HEK293 (cell line): Measurements from ENCODE around the gene RER1.
A peak's percentile ranks its signal among the peaks of the same experiment; 100 is the strongest.

Experiments
- CTCF ChIA-PET: fragments of 350-600 bp; formaldehyde crosslinking; extraction: SDS; loops from one replicate; lab custom pipeline; 2021; ENCODE audit warnings: antibody characterized with exemption; lab: Yijun Ruan, JAX
- POLR2A ChIA-PET: fragments of 300-600 bp; formaldehyde crosslinking; extraction: SDS; loops from one replicate; lab custom pipeline; 2020; ENCODE audit warnings: antibody characterized with exemption, inconsistent platforms; lab: Yijun Ruan, JAX
- H3K27ac ChIP-seq: fragments of 200-500 bp; sonication (Bioruptor generic); 2 replicates; pipeline ENCODE4 v1.5.1; 2014; ENCODE audit warnings: low read depth, low read length, control low read depth, inconsistent platforms; ENCODE audit errors: extremely low read depth
- H3K36me3 ChIP-seq, 2 experiments: fragments of 200-500 bp in 1 of 2; sonication (Bioruptor generic) in 1 of 2; 1 replicate in 1 of 2; 2 replicates in 1 of 2; pipeline ENCODE4 v1.5.1; 2014 to 2017; ENCODE audit warnings: inconsistent platforms in 2 of 2, low read length in 2 of 2; ENCODE audit not compliant: control insufficient read depth in 2 of 2, insufficient read depth in 1 of 2
- H3K4me1 ChIP-seq: fragments of 200-500 bp; sonication (Bioruptor generic); 2 replicates; pipeline ENCODE4 v1.5.1; 2014; ENCODE audit warnings: mild to moderate bottlenecking, low read length, inconsistent platforms; ENCODE audit not compliant: control insufficient read depth, insufficient read depth
- H3K4me3 ChIP-seq: 2 replicates; pipeline ENCODE4 v1.5.1; 2011; ENCODE audit warnings: low read depth, mild to moderate bottlenecking, control low read depth, low read length, moderate library complexity
- H3K9me3 ChIP-seq: fragments of 200-500 bp; sonication (Bioruptor generic); 2 replicates; pipeline ENCODE4 v1.5.1; 2014; ENCODE audit warnings: low read depth, low read length, inconsistent platforms; ENCODE audit not compliant: control insufficient read depth, insufficient read depth
- BCL11A ChIP-seq: fragments of 450-650 bp; formaldehyde crosslinking; IDR thresholded peaks from 2 replicates; pipeline ENCODE4 v1.5.1; 2016; ENCODE audit warnings: low read depth, missing biosample characterization, missing genetic modification characterization
- HOXA7 ChIP-seq: sonication (generic); formaldehyde crosslinking; IDR thresholded peaks from 2 replicates; pipeline ENCODE4 v1.8.1; 2022; ENCODE audit warnings: missing genetic modification reagents, borderline replicate concordance
- MZF1 ChIP-seq: fragments of 450-650 bp; formaldehyde crosslinking; IDR thresholded peaks from 2 replicates; pipeline ENCODE4 v1.5.1; 2017; ENCODE audit warnings: missing biosample characterization, missing genetic modification characterization, borderline replicate concordance
- SCRT1 ChIP-seq: fragments of 450-650 bp; formaldehyde crosslinking; IDR thresholded peaks from 2 replicates; pipeline ENCODE4 v1.5.1; 2016; ENCODE audit warnings: missing biosample characterization, missing genetic modification characterization, borderline replicate concordance
- SCRT2 ChIP-seq: fragments of 450-650 bp; formaldehyde crosslinking; IDR thresholded peaks from 2 replicates; pipeline ENCODE4 v1.5.1; 2016; ENCODE audit warnings: missing biosample characterization, missing genetic modification characterization
- ZFP3 ChIP-seq: fragments of 450-650 bp; formaldehyde crosslinking; IDR thresholded peaks from 2 replicates; pipeline ENCODE4 v1.5.1; 2016; ENCODE audit warnings: low read depth, missing biosample characterization, missing genetic modification characterization
- ZNF10 ChIP-seq: fragments of 450-650 bp; formaldehyde crosslinking; IDR thresholded peaks from 2 replicates; pipeline ENCODE4 v1.5.1; 2017; ENCODE audit warnings: missing biosample characterization, missing genetic modification characterization
- ZNF16 ChIP-seq: fragments of 450-650 bp; formaldehyde crosslinking; IDR thresholded peaks from 2 replicates; pipeline ENCODE4 v1.5.1; 2016; ENCODE audit warnings: low read depth, missing biosample characterization, missing genetic modification characterization
- ZNF184 ChIP-seq: fragments of 450-650 bp; IDR thresholded peaks from 2 replicates; pipeline ENCODE4 v1.5.1; 2018; ENCODE audit warnings: missing biosample characterization, mild to moderate bottlenecking, missing genetic modification characterization
- ZNF292 ChIP-seq: fragments of 450-650 bp; formaldehyde crosslinking; IDR thresholded peaks from 2 replicates; pipeline ENCODE4 v1.5.1; 2016; ENCODE audit warnings: low read depth, missing biosample characterization, missing genetic modification characterization, borderline replicate concordance
- ZNF335 ChIP-seq: fragments of 450-650 bp; formaldehyde crosslinking; conservative IDR thresholded peaks from 2 replicates; pipeline ENCODE4 v1.5.1; 2016; ENCODE audit warnings: missing biosample characterization, missing genetic modification characterization
- ZNF354C ChIP-seq: fragments of 450-650 bp; formaldehyde crosslinking; IDR thresholded peaks from 2 replicates; pipeline ENCODE4 v1.5.1; 2016; ENCODE audit warnings: missing biosample characterization, missing genetic modification characterization, low read depth, borderline replicate concordance
- ZNF366 ChIP-seq: fragments of 450-650 bp; formaldehyde crosslinking; conservative IDR thresholded peaks from 2 replicates; pipeline ENCODE4 v1.5.1; 2016; ENCODE audit warnings: missing biosample characterization, missing genetic modification characterization
- ZNF416 ChIP-seq: fragments of 450-650 bp; formaldehyde crosslinking; IDR thresholded peaks from 2 replicates; pipeline ENCODE4 v1.5.1; 2016; ENCODE audit warnings: missing biosample characterization, missing genetic modification characterization
- ZNF426 ChIP-seq: fragments of 450-650 bp; formaldehyde crosslinking; IDR thresholded peaks from 2 replicates; pipeline ENCODE4 v1.5.1; 2017; ENCODE audit warnings: missing biosample characterization, missing genetic modification characterization, mild to moderate bottlenecking, inconsistent platforms, moderate library complexity
- ZNF776 ChIP-seq: fragments of 450-650 bp; formaldehyde crosslinking; IDR thresholded peaks from 2 replicates; pipeline ENCODE4 v1.5.0; 2017; ENCODE audit warnings: missing biosample characterization, missing genetic modification characterization, borderline replicate concordance
- ZNF791 ChIP-seq: fragments of 450-650 bp; formaldehyde crosslinking; IDR thresholded peaks from 2 replicates; pipeline ENCODE4 v1.5.1; 2016; ENCODE audit warnings: missing biosample characterization, missing genetic modification characterization
- ZSCAN23 ChIP-seq: fragments of 450-650 bp; formaldehyde crosslinking; IDR thresholded peaks from 2 replicates; pipeline ENCODE4 v1.5.1; 2016; ENCODE audit warnings: missing biosample characterization, missing genetic modification characterization
- TF ChIP-seq, protein P1 (sequence below): fragments of 450-650 bp; formaldehyde crosslinking; IDR thresholded peaks from 2 replicates; pipeline ENCODE4 v1.5.1; 2016; ENCODE audit warnings: missing biosample characterization, missing genetic modification characterization
- TF ChIP-seq, protein P2 (sequence below): fragments of 450-650 bp; formaldehyde crosslinking; IDR thresholded peaks from 2 replicates; pipeline ENCODE4 v1.5.1; 2016; ENCODE audit warnings: missing biosample characterization, missing genetic modification characterization

Gene RER1

DNA sequence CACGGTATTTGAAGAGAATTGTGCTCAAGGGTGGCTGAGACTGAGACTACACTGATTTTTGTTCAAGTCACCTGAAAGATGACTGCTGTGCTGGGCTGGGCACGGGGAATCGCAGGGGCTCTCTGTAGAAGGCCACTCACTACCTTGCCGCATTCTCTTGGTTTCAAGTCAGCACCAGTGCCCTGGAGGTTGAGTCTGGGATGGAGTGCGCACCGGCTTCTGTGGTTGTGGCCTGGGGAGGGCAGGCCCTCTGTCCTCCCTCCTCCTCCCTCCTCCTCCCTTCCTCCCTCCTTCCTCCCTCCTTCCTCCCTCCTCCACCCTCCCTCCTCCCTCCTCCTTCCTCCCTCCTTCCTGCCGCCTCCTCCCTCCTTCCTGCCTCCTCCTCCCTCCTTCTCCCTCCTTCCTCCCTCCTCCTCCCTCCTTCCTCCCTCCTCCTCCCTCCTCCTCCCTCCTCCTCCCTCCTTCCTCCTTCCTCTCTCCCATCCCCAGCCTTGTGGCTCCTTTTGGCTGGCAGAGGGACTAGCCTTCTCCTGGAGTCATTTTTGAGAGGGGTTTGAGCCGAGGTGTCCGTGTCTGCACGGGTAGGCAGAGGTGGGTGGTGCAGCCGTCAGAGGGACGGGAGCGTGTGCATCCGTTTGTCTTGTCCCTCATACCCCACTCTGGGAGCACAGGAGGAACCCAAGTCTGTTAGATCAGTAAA lies 9.5 kb downstream of the RER1 start:
- Histone ChIP-seq H3K27ac (no peak overlapping the region), H3K9me3 (no peaks in the 10 kb centered on the region), H3K36me3 (peaks cover 15 to 98% of the 10 kb centered on the region in 2 experiments), H3K4me1 (no peaks in the 10 kb centered on the region), H3K4me3 (no peak overlapping the region)
- no peak for TF ChIP-seq ZNF416 (tag by site-specific recombination)
- peak; percentile 45; the same call in 1 of the 2 replicates for TF ChIP-seq ZNF366 (tag by site-specific recombination)
- POLR2A ChIA-PET = interaction anchor here (1.6 kb wide), 2 partner anchors 10 to 206 kb away, joined by 4 read pairs; partner anchors contain the start of genes FAAP20, MORN1 and RER1
- CTCF ChIA-PET = interaction anchor here (1.2 kb wide), 1 partner anchor 14 kb away, joined by 4 read pairs; no protein-coding TSS in a partner anchor

DNA sequence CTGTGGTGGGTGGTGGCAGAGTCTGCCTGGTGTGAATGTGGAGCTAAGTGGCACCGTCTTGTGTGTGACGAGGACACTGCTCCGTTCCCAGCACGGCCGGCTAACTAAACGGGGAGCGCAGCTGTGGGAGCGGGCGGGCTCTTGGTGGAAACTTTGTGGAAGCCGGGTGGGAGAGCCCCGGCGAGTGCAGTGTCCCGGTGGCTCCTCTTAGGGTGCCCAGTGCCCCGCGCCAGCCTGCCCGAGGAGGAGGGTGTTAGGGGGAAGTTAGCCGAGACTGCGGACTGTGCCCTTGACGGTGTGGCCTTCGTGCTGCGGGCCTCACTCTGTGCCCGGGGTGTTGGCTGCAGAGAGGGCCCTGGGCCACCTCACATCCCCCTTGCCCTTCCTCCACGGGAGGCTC lies 10.8 kb downstream of the RER1 start:
- Histone ChIP-seq H3K36me3 (peaks cover 11 to 98% of the 10 kb centered on the region in 2 experiments), H3K4me3 (no peak overlapping the region), H3K4me1 (no peaks in the 10 kb centered on the region), H3K27ac (no peak overlapping the region), H3K9me3 (no peaks in the 10 kb centered on the region)
- TF ChIP-seq, protein P1, sequence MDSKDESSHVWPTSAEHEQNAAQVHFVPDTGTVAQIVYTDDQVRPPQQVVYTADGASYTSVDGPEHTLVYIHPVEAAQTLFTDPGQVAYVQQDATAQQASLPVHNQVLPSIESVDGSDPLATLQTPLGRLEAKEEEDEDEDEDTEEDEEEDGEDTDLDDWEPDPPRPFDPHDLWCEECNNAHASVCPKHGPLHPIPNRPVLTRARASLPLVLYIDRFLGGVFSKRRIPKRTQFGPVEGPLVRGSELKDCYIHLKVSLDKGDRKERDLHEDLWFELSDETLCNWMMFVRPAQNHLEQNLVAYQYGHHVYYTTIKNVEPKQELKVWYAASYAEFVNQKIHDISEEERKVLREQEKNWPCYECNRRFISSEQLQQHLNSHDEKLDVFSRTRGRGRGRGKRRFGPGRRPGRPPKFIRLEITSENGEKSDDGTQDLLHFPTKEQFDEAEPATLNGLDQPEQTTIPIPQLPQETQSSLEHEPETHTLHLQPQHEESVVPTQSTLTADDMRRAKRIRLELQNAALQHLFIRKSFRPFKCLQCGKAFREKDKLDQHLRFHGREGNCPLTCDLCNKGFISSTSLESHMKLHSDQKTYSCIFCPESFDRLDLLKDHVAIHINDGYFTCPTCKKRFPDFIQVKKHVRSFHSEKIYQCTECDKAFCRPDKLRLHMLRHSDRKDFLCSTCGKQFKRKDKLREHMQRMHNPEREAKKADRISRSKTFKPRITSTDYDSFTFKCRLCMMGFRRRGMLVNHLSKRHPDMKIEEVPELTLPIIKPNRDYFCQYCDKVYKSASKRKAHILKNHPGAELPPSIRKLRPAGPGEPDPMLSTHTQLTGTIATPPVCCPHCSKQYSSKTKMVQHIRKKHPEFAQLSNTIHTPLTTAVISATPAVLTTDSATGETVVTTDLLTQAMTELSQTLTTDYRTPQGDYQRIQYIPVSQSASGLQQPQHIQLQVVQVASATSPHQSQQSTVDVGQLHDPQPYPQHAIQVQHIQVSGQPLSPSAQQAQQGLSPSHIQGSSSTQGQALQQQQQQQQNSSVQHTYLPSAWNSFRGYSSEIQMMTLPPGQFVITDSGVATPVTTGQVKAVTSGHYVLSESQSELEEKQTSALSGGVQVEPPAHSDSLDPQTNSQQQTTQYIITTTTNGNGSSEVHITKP (tag by site-specific recombination) = no peak
- TF ChIP-seq ZNF335 (tag by site-specific recombination) = no peak
- ChIA-PET CTCF (interaction anchor here (1.2 kb wide), 1 partner anchor 12 kb away, joined by 4 read pairs; no protein-coding TSS in a partner anchor), POLR2A (interaction anchor here (1.6 kb wide), 1 partner anchor 11 kb away, joined by 4 read pairs; the partner anchor contains the start of genes MORN1 and RER1)

DNA sequence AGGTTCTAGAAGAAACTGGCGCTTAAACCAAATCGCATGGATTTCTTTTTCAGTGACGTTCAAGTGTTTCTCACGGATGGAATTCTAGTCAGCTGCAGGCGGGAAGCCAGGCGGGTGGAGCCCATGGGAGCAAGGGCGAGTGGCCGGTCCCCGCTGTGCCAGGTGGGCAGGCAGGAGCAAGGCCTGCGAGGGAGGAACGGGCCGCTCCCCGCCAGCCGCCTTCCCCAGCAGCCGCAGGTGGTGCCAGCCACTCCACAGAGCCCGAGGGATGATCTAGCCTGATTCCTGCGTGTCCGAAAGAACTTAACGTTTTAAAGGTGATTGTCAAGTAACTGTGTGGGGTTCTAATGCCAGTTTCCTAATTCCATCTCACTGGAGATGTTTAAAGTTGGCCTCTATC lies 11.6 kb downstream of the RER1 start:
- peaks cover 11 to 98% of the 10 kb centered on the region in 2 experiments for H3K36me3 ChIP-seq
- H3K27ac ChIP-seq = no peak overlapping the region
- TF ChIP-seq ZNF776 (tag by site-specific recombination) = no peak
- TF ChIP-seq ZNF426 = no peak
- TF ChIP-seq SCRT1 (tag by site-specific recombination) = 0 out of 2 replicates have a peak, but pooled peaks have one; percentile 32
- TF ChIP-seq SCRT2 (tag by site-specific recombination) = peak; percentile 50; the same call in 1 of the 2 replicates
- TF ChIP-seq, all 188 proteins: peak for 2
- no peak overlapping the region for H3K4me3 ChIP-seq
- POLR2A ChIA-PET = no interaction called here
- no peaks in the 10 kb centered on the region for H3K4me1 ChIP-seq
- CTCF ChIA-PET = no interaction called here
- H3K9me3 ChIP-seq = no peaks in the 10 kb centered on the region

DNA sequence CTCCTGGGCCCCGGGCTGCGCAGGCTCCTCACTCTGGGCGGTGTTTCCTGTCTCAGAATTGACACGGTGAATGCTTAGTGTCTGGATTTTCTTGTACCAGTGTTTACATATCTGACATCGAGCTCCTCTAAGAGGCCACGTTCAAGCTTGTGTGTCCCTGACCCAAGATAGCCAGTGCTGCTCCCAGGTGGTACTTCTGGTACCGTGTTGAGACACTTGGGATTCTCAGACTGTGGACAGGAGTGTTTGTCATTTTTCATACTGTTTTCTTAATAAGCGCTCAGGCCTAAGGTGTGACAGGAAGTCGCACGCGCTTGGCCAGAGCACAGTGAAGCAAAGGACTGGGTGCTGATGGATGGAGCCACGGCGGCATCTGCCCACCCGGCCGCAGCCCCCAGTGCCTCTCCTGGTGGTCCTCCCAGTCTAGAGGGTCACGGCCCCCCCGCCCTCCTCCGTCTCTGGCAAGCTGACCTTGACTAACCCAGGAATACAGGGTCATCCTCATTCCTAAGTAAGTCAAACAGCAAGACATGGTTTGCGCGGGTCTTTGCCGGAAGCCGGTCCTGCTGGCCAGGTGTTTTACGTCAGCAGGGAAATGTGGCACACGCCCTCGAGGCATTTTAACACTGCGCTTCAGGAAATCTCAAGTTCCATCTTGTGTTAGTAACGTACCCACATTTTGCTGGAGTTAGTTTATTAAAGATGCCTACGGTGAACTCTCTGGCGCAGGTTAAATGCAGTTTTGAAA lies 12.7 kb downstream of the RER1 start:
- CTCF ChIA-PET = interaction anchor here (0.6 kb wide), 1 partner anchor 496 kb away, joined by 4 read pairs; no protein-coding TSS in a partner anchor
- no peak for TF ChIP-seq ZNF292 (tag by site-specific recombination)
- no peak for TF ChIP-seq HOXA7 (CRISPR knock-in tag)
- TF ChIP-seq, protein P2, sequence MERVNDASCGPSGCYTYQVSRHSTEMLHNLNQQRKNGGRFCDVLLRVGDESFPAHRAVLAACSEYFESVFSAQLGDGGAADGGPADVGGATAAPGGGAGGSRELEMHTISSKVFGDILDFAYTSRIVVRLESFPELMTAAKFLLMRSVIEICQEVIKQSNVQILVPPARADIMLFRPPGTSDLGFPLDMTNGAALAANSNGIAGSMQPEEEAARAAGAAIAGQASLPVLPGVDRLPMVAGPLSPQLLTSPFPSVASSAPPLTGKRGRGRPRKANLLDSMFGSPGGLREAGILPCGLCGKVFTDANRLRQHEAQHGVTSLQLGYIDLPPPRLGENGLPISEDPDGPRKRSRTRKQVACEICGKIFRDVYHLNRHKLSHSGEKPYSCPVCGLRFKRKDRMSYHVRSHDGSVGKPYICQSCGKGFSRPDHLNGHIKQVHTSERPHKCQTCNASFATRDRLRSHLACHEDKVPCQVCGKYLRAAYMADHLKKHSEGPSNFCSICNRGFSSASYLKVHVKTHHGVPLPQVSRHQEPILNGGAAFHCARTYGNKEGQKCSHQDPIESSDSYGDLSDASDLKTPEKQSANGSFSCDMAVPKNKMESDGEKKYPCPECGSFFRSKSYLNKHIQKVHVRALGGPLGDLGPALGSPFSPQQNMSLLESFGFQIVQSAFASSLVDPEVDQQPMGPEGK (tag by site-specific recombination) = no peak
- no peak for TF ChIP-seq ZNF16 (tag by site-specific recombination)
- no peak for TF ChIP-seq ZNF354C
- no peak for TF ChIP-seq ZNF791 (tag by site-specific recombination)
- TF ChIP-seq ZSCAN23 (tag by site-specific recombination) = no peak
- TF ChIP-seq ZNF10 (tag by site-specific recombination) = no peak
- TF ChIP-seq BCL11A (tag by site-specific recombination) = no peak
- TF ChIP-seq ZNF184 (tag by site-specific recombination) = no peak
- TF ChIP-seq MZF1 = no peak
- no peak for TF ChIP-seq ZFP3 (tag by site-specific recombination)

More for the DNA sequence above, 12.7 kb downstream of the RER1 start:
- H3K4me3 ChIP-seq = no peak overlapping the region
- H3K9me3 ChIP-seq = no peaks in the 10 kb centered on the region
- H3K4me1 ChIP-seq = no peaks in the 10 kb centered on the region
- POLR2A ChIA-PET = interaction anchor here (1.3 to 1.9 kb wide), 2 partner anchors 13 to 141 kb away, joined by 3 to 5 read pairs; partner anchors contain the start of genes MORN1 and RER1
- H3K36me3 ChIP-seq = peaks cover 7 to 98% of the 10 kb centered on the region in 2 experiments; a peak in 2 of 3 replicates
- no peak overlapping the region for H3K27ac ChIP-seq
